ENCODE data around the gene TCF3.

TCF3 gene

DNA sequence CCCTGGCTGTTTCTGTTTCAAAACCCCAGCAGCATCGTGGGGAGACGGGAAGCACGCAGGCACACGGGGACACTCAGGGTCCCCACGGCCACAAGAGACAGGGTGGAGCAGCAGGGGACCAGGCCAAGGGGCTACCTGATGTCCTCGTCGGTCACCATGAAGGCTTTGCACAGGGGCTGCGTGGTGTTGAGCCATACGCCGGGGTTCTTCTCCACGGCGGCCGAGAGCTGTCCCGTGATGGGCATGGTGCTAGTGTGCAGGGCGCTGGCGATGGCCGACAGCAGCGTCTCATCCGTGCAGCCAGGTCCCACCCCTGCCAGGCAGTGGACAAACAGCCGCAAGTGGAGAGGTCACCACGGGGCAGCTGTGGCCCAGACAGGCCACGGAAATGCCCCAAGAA, 71.5 kb downstream of the TCF3 start:
- DNase-seq (ENCODE audit: low spot score): no peak

DNA sequence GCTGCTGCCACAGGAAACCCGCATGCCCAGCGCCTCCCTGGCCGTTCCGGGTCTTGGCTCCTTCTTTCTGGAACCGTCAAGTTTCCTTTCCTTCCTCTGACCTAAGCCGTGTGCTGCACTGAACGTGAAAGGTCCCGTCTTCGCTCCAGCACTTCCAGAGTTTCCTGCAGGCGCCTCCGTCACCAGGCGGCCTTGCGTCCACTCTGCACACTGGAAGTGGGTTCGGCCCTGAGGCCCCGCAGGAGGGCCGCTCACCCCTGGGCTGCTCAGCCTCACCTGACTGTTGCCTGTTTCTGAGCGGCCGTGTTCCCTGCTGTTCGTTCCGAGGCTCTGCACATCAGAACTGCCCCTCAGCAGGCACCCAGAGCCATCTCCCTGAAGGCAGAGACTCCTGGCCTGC, 72.0 kb downstream of the TCF3 start:
- no peak for DNase-seq (ENCODE audit: low spot score)

DNA sequence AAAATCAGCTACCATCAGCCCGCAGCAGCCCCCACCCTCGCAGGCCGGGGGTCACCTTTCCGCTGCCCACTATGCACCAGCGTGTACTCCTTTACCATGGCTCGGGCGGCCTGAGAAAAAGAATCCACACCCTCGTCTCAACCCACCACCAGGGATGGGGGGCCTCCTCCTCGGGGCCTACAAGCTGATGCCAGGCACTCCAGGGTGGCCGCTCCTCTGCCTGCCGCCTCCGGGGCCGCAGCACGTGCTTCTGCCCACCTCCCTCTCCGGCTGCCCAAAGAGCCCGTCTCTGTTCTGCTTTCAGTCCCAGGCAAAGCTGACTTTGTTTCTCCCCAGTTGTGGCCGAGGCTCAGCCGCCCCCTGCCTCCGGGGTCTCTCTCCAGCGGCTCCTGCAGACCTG, 73.2 kb downstream of the TCF3 start:
- no peak for DNase-seq (ENCODE audit: low spot score)

GRCh38 chr19:1577929-1578618, 74.3 kb downstream of the TCF3 start:
- DNase-seq (ENCODE audit: low spot score): no peak

- DNase-seq (ENCODE audit: low spot score): no peak
Observed at GRCh38 chr19:1577090-1577928, 75.1 kb downstream of the TCF3 start.

- DNase-seq (ENCODE audit: low spot score): no peak
Observed at GRCh38 chr19:1576242-1577089, 75.9 kb downstream of the TCF3 start.

GRCh38 chr19:1575323-1576241, 76.8 kb downstream of the TCF3 start:
- DNase-seq (ENCODE audit: low spot score): no peak

GRCh38 chr19:1574354-1575136, 77.9 kb downstream of the TCF3 start:
- DNase-seq (ENCODE audit: low spot score): no peak

GRCh38 chr19:1572795-1573194, 79.6 kb downstream of the TCF3 start:
- DNase-seq (ENCODE audit: low spot score): no peak

DNA sequence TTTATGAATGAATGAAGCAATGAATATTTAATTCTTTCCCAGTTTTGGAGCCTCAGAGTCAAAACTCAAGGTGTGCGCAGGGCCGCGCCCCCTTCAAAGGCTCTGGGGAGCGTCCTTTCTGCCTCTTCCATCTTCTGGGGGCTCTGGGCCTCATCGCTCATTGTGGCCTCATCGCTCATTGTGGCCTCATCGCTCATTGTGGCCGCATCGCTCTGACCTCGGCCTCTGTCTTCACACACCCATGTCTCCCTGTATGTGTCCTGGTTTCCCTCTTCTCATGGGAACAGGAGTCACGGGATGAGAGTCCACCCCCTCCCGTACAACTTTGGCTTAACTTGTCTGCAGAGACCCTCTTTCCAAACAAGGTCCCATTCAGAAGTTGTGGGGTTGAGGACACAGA, 81.1 kb downstream of the TCF3 start:
- DNase-seq (ENCODE audit: low spot score): no peak

DNA sequence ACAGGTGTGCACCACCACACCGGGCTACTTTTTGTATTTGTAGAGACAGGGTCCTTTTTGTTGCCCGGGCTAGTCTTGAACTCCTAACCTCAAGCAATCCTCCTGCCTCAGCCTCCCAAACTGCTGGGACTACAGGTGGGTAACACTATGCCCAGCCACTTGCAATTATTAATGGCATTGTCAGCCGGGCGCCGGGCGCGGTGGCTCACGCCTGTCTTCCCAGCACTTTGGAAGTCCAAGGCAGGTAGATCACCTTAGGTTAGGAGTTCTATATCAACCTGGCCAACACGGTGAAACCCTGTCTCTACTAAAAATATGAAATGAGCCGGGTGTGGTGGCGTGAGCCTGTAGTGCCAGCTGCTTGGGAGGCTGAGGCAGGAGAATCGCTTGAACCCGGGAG, 81.6 kb downstream of the TCF3 start:
- DNase-seq (ENCODE audit: low spot score): no peak

- no peak for DNase-seq (ENCODE audit: low spot score)
Observed at GRCh38 chr19:1569997-1570396, 82.4 kb downstream of the TCF3 start.

- peak; percentile 83 for DNase-seq (ENCODE audit: low spot score)
Observed at GRCh38 chr19:1568320-1569019, 83.9 kb downstream of the TCF3 start, which contains the start of gene MEX3D. Gene MEX3D, minus strand, starts transcription at chr19:1568325. Its CDS starts 267 bp downstream, at chr19:1568058.

DNA sequence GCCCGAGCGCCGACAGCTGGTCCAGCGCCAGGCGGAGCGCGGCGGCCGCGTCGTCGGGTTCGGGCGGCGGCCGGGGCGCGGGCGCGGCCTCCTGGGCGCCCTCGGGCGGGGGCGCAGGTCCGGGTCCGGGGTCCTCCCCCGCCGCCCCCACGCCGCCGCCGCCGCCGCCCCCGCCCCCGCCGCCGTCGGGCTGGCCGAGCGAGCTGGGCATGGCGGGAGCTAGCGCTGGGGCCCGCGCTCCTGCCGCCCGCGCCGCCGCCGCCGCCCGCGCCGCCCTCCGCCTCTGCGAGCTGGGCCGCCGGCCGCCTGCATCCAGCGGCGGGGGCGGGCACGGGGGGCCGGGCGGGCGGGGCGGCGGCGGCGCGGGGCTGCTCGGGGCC, 84.6 kb downstream of the TCF3 start:
- DNase-seq (ENCODE audit: low spot score): no peak

- DNase-seq (ENCODE audit: low spot score): no peak
Observed at GRCh38 chr19:1567116-1567847, 85.1 kb downstream of the TCF3 start.

GRCh38 chr19:1566392-1567115, 85.9 kb downstream of the TCF3 start:
- peak; percentile 74 for DNase-seq (ENCODE audit: low spot score)

GRCh38 chr19:1563251-1563650, 89.2 kb downstream of the TCF3 start:
- DNase-seq (ENCODE audit: low spot score): no peak

- DNase-seq (ENCODE audit: low spot score): no peak
Observed at GRCh38 chr19:1561236-1561842, 91.1 kb downstream of the TCF3 start.
